Smooth muscle cell (in vitro differentiated cells): Measurements from ENCODE around the gene RPP21. TPM values are rescaled to one million over a fixed set of nuclear protein-coding genes. Genes with fewer than 3 reads are reported as not detected.

Experiments used
- DNase-seq: peaks from one replicate; lab custom pipeline; 2025; ENCODE audit not compliant: unreplicated experiment; lab: John Stamatoyannopoulos, UW
- H2AFZ ChIP-seq: fragments of 200-600 bp; sonication (generic); 2 replicates; pipeline ENCODE4 v1.6.0; 2016; ENCODE audit warnings: antibody characterized with exemption, low read depth, mild to moderate bottlenecking
- H3F3A ChIP-seq: fragments of 200-600 bp; sonication (generic); 2 replicates; pipeline ENCODE4 v1.6.0; 2017; ENCODE audit warnings: antibody characterized with exemption, low read depth
- H3K27ac ChIP-seq: fragments of 200-600 bp; sonication (generic); 2 replicates; pipeline ENCODE4 v1.5.1; 2016; ENCODE audit warnings: low read depth, mild to moderate bottlenecking
- H3K27me3 ChIP-seq: fragments of 200-600 bp; sonication (generic); 2 replicates; pipeline ENCODE4 v1.6.1; 2016; ENCODE audit warnings: low read depth, mild to moderate bottlenecking
- H3K36me3 ChIP-seq: fragments of 200-600 bp; sonication (generic); 2 replicates; pipeline ENCODE4 v1.5.1; 2016; ENCODE audit warnings: low read depth
- H3K4me1 ChIP-seq: fragments of 200-600 bp; sonication (generic); 2 replicates; pipeline ENCODE4 v1.5.1; 2016; ENCODE audit warnings: low read depth
- H3K4me2 ChIP-seq: fragments of 200-600 bp; sonication (generic); 2 replicates; pipeline ENCODE4 v1.6.0; 2016; ENCODE audit warnings: mild to moderate bottlenecking
- H3K4me3 ChIP-seq: fragments of 200-600 bp; sonication (generic); 2 replicates; pipeline ENCODE4 v1.5.1; 2016; ENCODE audit warnings: mild to moderate bottlenecking
- H3K79me2 ChIP-seq: fragments of 200-600 bp; sonication (generic); 2 replicates; pipeline ENCODE4 v1.6.0; 2016; ENCODE audit warnings: low read depth, mild to moderate bottlenecking
- H3K9ac ChIP-seq: fragments of 200-600 bp; sonication (generic); 2 replicates; pipeline ENCODE4 v1.6.0; 2016; ENCODE audit warnings: low read depth
- H3K9me3 ChIP-seq: fragments of 200-600 bp; sonication (generic); replicated peaks from 2 replicates; pipeline ENCODE4 v1.5.1; 2016; ENCODE audit warnings: low read depth
- H4K20me1 ChIP-seq: fragments of 200-600 bp; sonication (generic); 2 replicates; pipeline ENCODE4 v1.6.0; 2016; ENCODE audit warnings: low read depth
- WGBS: methylation state at CpG from one replicate; pipeline ENCODE4 v1.1.7; 2016; ENCODE audit warnings: low lambda C conversion rate; 5-methylcytosine and 5-hydroxymethylcytosine counted together
- polyA plus RNA-seq: library from polyadenylated mRNA; unstranded; fragments of >200 nt; fragmentation: Nextera tagmentation; extraction: Ambion mirVana; gene quantifications from 2 replicates; pipeline ENCODE4 v1.2.1, GENCODE V29; 2016
- small RNA-seq: library from RNA; depleted of rRNA; stranded (forward); fragments of <200 nt; gene quantifications from one replicate; pipeline ENCODE3, GENCODE V24; 2014
- total RNA-seq: library from RNA; depleted of rRNA; stranded (reverse); fragments of >200 nt; gene quantifications from 2 replicates; pipeline ENCODE4 v1.2.3, GENCODE V29; 2014
- TF ChIP-seq, protein P1 (sequence below): fragments of 200-600 bp; sonication (generic); IDR thresholded peaks from 2 replicates; pipeline ENCODE4 v1.5.1; 2017; ENCODE audit warnings: borderline replicate concordance, mild to moderate bottlenecking, antibody characterized with exemption; ENCODE audit not compliant: insufficient read depth, poor library complexity, severe bottlenecking

RPP21 gene
- total and polyA plus RNA-seq, 2 experiments from 2014 or later, result 66.3 to 77.5 TPM

DNA sequence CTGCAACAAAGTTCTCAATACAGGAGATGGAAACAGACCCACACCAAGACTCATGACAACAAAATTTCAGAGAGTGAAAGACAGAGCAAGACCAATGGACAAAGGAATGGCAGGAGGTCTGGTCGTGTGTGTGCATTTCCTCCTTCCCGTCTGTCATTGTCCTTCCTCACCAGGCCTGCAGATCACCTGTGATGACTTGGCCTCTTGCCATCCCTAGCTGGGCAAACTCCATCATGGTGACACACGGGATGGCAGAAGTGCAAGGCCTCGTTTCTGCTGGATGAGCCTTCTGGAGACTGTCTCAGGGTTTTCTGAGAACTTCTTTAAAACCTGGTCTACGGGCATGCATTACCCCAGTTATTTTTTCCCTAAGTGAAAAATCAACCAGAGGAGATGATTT, 49.2 kb downstream of the RPP21 start:
- TF ChIP-seq, protein P1, sequence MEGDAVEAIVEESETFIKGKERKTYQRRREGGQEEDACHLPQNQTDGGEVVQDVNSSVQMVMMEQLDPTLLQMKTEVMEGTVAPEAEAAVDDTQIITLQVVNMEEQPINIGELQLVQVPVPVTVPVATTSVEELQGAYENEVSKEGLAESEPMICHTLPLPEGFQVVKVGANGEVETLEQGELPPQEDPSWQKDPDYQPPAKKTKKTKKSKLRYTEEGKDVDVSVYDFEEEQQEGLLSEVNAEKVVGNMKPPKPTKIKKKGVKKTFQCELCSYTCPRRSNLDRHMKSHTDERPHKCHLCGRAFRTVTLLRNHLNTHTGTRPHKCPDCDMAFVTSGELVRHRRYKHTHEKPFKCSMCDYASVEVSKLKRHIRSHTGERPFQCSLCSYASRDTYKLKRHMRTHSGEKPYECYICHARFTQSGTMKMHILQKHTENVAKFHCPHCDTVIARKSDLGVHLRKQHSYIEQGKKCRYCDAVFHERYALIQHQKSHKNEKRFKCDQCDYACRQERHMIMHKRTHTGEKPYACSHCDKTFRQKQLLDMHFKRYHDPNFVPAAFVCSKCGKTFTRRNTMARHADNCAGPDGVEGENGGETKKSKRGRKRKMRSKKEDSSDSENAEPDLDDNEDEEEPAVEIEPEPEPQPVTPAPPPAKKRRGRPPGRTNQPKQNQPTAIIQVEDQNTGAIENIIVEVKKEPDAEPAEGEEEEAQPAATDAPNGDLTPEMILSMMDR, result no peak
- Histone ChIP-seq H3K4me2 (no peak overlapping the region), H3K4me3 (no peak overlapping the region), H3K36me3 (no peaks in the 10 kb centered on the region), H4K20me1 (no peaks in the 10 kb centered on the region), H3K9me3 (no peaks in the 10 kb centered on the region), H3K9ac (no peak overlapping the region), H3K27me3 (peaks cover 79% of the 10 kb centered on the region), H3K79me2 (no peaks in the 10 kb centered on the region), H3F3A (no peaks in the 10 kb centered on the region), H3K4me1 (no peaks in the 10 kb centered on the region), H3K27ac (no peak overlapping the region), H2AFZ (no peak overlapping the region)
- WGBS, result 65% methylated on average over 5 of the region's 5 CpGs
- DNase-seq, result no peak

Small RNA genes within 50 kb of the gene (small RNA-seq; reads per million reads assigned to genes)
- not detected for gene HLA-N

Other genes with a start within 250 kb of the RPP21 start
- gene TRIM31, start 232.1 kb upstream of the RPP21 start, total RNA-seq, result 0.18 TPM in 1 of 2 replicates, not detected in the other
- not detected in 2 replicates for gene TRIM31, start 232.1 kb upstream of the RPP21 start, polyA plus RNA-seq
- not detected in 2 replicates for gene TRIM40, start 209.0 kb upstream of the RPP21 start, total RNA-seq
- gene TRIM40, start 209.0 kb upstream of the RPP21 start, polyA plus RNA-seq, result not detected in 2 replicates
- gene TRIM10, start 183.9 kb upstream of the RPP21 start, total RNA-seq, result not detected in 2 replicates
- not detected in 2 replicates for gene TRIM10, start 183.9 kb upstream of the RPP21 start, polyA plus RNA-seq
- gene TRIM15, start 181.6 kb upstream of the RPP21 start, total RNA-seq, result not detected in 2 replicates
- gene TRIM15, start 181.6 kb upstream of the RPP21 start, polyA plus RNA-seq, result not detected in 2 replicates
- 17.1 and 20.4 TPM in 2 replicates for gene TRIM26, start 131.8 kb upstream of the RPP21 start, total RNA-seq
- 21.3 and 25.5 TPM in 2 replicates for gene TRIM26, start 131.8 kb upstream of the RPP21 start, polyA plus RNA-seq
- 21.9 and 22.6 TPM in 2 replicates for gene TRIM39, start 18.2 kb upstream of the RPP21 start, total RNA-seq
- 12.4 and 14.5 TPM in 2 replicates for gene TRIM39, start 18.2 kb upstream of the RPP21 start, polyA plus RNA-seq
- gene HLA-E, start 144.4 kb downstream of the RPP21 start, total RNA-seq, result 97.3 and 104 TPM in 2 replicates
- 126 and 134 TPM in 2 replicates for gene HLA-E, start 144.4 kb downstream of the RPP21 start, polyA plus RNA-seq
- 16.5 and 27.2 TPM in 2 replicates for gene GNL1, start 211.3 kb downstream of the RPP21 start, total RNA-seq
- 92.7 and 104 TPM in 2 replicates for gene GNL1, start 211.3 kb downstream of the RPP21 start, polyA plus RNA-seq
- 12.7 and 29.4 TPM in 2 replicates for gene PRR3, start 212.1 kb downstream of the RPP21 start, total RNA-seq
- 10.2 and 13.1 TPM in 2 replicates for gene PRR3, start 212.1 kb downstream of the RPP21 start, polyA plus RNA-seq
- 25.2 and 34.7 TPM in 2 replicates for gene ABCF1, start 226.3 kb downstream of the RPP21 start, total RNA-seq
- 39.1 and 57.3 TPM in 2 replicates for gene ABCF1, start 226.3 kb downstream of the RPP21 start, polyA plus RNA-seq